HG03025 (cell line): ENCODE data around the gene ZBTB5.
"Not testable (repeated sequence)": the region's sequence is repeated elsewhere in the genome, so short reads cannot be mapped to it uniquely, and the experiment has no call there.

ENCODE experiments used
- ATAC-seq: cut with Tn5 transposase; IDR thresholded peaks from one replicate; pipeline ENCODE4 v1.9.1; 2021; ENCODE audit warnings: mild to moderate bottlenecking, moderate library complexity; ENCODE audit not compliant: unreplicated experiment, low FRiP score

ZBTB5 gene

GRCh38 chr9:37465249-37466036 lies at the start of gene ZBTB5:
Gene ZBTB5 (minus strand): TSS chr9:37465450. CDS start chr9:37442551, 22,899 bp downstream.
- peak; percentile 83 for ATAC-seq

DNA sequence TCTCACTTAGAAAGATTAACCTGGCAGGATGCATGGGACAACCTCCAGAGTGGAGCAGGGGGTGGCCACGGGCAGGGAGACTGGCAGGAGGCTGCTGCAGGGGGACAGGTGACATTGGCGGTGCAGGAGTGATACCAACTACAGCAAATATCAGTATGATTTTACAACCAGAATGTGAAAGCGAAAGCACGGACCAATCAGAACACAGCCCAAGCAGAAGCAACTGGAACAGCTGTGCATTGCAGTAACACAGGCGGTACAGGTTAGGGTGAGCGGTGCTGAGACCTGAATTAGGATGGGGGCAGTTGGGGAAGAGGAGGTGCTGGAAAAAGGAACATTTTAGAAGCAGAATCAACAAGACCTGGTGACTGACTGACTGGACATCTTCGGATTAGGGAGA lies 49.7 kb upstream of the ZBTB5 start:
- ATAC-seq: no peak

GRCh38 chr9:37514415-37514814 lies 49.2 kb upstream of the ZBTB5 start:
- not testable (repeated sequence) for ATAC-seq

- no peak for ATAC-seq
These were observed 47.2 kb upstream of the ZBTB5 start for GRCh38 chr9:37512437-37512836.

DNA sequence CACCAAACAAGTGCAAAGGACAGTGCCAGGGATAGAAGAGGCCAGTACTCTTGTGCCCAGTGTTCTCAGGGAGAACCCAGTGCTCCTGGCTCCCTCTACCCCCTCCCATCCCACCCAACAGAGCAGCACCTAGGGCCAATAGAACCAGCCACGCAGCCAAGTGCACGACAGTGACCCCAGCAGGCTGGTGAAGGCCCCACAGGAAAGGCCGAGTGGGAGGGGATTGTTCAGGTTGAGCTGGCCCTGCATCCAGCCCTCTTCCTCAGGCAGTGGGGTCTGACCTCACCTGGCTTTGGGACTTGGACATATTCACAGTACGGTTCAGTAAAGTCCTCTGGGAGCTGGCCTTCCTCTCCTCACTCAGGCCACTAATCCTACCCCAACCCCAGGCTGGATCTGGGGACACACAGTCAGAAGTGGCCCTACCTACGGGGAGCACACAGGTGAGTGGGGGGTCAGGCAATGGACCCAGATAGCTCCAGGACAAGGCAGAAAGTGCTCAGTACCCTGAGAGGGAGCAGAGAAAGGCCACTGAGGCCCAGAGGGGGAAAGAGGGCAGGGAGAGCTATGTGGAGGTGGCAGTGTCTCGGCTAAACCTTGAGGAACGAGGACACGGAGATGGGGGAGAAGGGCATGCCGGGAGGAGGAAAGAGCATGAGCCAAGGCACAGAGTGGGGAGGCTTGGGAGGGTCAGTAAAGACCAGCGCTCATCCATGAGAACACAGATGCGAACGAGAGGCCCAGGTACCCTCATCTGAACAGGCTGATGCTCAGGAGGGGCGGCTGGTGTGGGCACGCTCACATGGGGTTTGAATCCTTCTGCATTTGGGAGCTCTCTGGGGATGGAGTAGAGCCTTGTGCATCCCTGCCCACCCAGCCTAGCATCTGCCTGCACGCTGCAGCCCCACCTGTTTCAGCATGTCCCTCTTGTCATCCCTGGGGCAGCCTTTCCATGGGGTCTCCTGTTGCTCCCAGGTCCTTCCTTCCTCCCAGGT lies 46.1 kb upstream of the ZBTB5 start:
- ATAC-seq: no peak

DNA sequence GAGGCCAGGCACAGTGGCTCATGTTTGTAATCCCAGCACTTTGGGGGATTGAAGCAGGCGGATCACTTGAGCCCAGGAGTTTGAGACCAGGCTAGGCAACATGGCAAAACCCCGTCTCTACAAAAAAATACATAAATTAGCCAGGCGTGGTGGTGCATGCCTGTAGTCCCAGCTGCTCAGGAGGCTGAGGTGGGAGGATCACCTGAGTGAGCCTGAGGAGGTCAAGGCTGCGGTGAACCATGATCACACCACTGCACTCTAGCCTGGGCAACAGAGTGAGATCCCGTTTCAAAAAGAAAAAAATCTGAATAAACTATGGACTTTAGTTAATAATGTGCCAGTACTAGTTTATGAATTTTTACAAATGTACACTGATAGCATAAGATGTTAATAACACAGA lies 44.8 kb upstream of the ZBTB5 start:
- ATAC-seq: not testable (repeated sequence)

DNA sequence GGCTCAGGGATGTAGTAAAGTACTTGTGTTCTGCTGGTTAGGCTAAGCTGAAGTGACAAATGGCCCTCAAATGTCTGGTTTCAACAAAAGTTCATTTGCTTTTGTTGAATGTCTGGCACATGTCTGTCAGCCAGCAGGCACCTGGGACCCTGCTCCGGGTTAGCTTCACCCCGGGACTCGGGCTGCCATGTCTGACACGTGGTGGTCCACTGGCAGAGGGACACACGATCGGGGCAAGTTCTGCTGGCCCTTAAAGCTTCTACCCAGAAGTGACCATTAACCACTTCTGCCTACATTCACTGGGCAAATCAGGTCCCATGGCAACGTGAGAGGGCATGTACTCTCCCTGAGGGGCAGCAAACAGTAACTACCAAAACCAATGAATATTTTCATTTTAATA lies 44.3 kb upstream of the ZBTB5 start:
- ATAC-seq: no peak

DNA sequence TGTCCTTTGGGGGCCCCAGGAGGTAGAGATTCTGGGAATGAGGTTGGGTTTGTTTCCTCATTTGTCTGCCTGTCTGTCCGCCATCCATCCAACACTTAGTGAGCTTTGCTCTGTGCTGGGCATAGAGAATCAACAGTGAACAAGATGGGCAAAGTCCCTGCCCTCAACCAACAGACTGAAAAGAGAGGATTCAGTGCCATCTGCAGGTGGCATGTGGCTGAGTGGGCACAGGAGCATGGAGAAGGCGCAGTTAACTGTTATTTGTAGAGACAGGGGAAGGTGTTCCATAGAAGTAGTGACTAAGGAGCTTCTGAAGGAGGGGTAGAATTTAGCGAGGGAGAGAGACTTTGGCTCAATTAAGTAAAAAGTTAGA lies 43.6 kb upstream of the ZBTB5 start:
- ATAC-seq: no peak

- no peak for ATAC-seq
These were observed 43.0 kb upstream of the ZBTB5 start for GRCh38 chr9:37508135-37508833.

DNA sequence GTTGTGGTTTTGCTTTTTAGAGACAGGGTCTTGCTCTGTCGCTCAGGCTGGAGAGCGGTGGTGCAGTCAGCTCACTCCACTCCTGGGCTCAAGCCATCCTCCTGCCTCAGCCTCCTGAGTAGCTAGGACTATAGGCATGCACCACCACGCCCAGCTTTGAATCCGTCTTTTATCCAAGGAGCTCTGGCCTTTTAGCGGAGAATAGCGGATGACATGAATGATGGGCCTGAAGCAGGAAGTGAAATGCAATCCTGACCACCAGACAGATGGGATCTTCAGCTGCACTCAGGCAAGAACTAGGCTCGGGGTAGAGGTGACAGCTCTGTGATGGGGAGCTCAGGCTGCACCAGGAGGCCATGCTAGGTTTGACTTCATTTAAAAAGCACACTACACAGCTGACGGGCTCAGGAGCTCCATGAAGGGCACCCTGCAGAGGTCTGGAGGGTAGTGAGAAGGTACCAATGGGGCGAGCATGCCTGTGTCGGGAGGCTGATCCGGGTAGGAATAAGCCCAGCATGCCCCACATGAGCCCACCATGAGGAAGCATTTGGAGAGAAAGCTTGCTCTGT lies 42.4 kb upstream of the ZBTB5 start:
- ATAC-seq: no peak

GRCh38 chr9:37504605-37505004 lies 39.4 kb upstream of the ZBTB5 start:
- ATAC-seq: no peak

DNA sequence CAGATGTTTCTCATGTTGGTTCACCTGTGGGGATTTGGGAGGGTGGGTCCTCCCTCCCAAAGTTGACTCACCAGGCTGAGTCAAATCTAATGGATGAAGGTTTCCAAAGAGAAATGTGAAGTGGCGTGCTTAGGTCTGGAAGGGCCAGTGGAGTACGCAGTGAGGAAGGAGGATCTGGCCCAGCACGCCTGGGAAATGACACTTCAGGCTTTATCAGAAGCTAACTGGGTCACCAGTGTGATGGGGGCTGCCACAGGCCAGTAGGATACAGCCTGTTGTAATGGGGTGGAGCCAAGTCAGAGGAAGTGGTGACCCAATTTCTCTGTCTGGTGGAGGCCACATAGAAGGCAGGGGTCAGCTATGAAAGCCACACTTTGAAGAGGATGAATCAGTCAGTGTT lies 38.5 kb upstream of the ZBTB5 start:
- no peak for ATAC-seq

- ATAC-seq: no peak
These were observed 36.8 kb upstream of the ZBTB5 start for GRCh38 chr9:37501957-37502596.

DNA sequence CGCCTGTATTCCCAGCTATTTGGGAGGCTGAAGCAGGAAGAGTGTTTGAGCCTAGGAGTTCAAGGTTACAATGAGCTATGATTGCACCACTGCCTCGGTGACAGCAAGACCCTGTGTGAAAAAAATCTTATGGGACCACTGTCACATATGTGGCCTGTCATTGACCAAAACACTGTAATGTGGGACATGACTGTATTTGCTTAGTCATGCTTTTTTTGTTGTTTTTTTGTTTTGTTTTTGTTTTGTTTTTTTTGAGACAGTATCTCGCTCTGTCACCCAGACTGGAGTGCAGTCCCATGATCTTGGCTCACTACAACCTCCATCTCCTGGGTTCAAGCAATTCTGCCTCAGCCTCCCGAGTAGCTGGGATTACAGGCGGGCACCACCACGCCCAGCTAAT lies 34.0 kb upstream of the ZBTB5 start:
- no peak for ATAC-seq

DNA sequence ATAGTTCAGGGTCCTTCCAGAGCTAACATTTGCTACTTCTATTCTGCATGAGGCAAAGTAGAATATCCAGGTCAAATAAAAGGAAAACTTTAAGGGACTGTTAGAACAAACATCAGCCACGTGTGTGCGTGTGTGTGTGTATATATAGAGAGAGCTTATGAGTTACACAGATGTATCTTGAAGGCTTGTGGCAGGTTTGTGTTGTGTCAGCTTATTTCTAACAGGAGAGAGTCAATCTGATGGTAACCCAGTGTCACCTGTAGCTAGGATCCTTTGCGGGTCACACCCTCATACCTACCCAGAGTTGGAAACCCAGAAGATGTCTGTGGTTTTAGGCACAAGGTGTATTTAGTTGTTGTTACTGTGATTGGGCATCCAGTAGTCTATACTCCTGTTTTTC lies 33.2 kb upstream of the ZBTB5 start:
- no peak for ATAC-seq

GRCh38 chr9:37497320-37497719 lies 32.1 kb upstream of the ZBTB5 start:
- no peak for ATAC-seq

- ATAC-seq: no peak
These were observed 30.8 kb upstream of the ZBTB5 start for GRCh38 chr9:37496020-37496419.

DNA sequence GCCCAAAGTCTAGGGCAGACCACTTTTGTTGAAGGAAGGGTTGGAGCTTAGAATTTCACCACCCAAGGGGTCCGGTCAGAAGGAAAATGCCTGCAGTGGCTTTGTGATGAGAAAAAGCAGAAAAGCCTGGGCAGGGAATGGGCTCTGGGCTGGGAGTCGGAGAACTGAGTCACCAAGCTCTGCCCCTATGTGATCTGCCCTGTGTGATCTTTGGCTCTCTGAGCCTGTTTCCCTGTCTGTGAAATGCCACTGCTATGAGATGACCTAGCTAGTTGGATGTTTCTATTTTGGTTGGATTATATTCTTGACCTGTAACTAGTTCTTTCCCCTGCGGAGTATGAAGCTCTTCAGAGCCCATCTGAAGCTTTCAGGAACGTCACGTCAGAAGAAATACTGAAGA lies 30.3 kb upstream of the ZBTB5 start:
- ATAC-seq: no peak

DNA sequence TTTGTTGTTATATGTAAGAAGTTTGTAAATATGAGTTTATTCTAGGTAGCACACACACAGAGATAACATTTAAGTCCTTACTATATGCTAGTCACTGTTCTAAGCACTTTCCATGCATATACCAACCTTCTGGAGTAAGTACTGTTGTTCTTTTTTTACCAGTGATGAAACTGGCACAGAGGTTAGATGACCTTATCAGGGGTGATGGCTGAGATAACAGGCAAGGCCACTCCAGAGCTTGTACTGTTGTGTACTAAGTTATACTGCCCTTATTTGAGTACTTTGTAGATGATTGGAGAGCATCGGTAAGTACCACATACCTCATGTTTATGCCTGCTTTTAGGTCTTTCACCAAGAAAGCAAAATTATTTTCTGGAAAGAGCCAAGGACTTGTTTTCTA lies 26.7 kb upstream of the ZBTB5 start:
- ATAC-seq: no peak
